DND-41 (cell line): Measurements from ENCODE around the gene ALPL.

Experiments used
- EZH2 ChIP-seq: IDR thresholded peaks from 3 replicates; pipeline ENCODE4 v1.6.1; 2012; ENCODE audit warnings: borderline replicate concordance, low read depth, mild to moderate bottlenecking, moderate library complexity, low read length, inconsistent platforms; ENCODE audit not compliant: severe bottlenecking
- TF ChIP-seq, protein P1 (sequence below): IDR thresholded peaks from 2 replicates; pipeline ENCODE4 v1.5.1; 2012; ENCODE audit warnings: borderline replicate concordance, low read length, moderate library complexity, mild to moderate bottlenecking; ENCODE audit not compliant: poor library complexity, severe bottlenecking; ENCODE audit errors: extremely low read depth

DNA sequence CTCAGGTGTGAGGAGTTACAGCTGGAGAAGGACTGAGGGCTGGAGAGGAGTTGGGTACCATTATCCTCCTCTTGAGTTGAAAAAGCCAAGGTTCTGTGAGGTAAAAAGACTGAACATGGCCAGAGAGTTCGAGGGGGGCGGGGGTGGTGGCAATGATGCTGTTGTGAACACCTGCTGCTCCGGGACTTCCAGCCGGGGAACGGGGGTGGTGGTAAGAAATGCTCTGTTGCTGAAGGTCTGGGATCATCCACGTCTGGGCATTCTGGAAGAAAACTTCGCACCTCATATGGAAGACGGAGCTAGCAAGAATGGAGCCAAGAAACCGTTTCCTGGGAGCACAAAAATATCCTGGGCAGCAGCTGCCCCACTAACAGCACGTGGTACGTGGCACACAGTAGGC, 20.1 kb upstream of the ALPL start:
- TF ChIP-seq, protein P1, sequence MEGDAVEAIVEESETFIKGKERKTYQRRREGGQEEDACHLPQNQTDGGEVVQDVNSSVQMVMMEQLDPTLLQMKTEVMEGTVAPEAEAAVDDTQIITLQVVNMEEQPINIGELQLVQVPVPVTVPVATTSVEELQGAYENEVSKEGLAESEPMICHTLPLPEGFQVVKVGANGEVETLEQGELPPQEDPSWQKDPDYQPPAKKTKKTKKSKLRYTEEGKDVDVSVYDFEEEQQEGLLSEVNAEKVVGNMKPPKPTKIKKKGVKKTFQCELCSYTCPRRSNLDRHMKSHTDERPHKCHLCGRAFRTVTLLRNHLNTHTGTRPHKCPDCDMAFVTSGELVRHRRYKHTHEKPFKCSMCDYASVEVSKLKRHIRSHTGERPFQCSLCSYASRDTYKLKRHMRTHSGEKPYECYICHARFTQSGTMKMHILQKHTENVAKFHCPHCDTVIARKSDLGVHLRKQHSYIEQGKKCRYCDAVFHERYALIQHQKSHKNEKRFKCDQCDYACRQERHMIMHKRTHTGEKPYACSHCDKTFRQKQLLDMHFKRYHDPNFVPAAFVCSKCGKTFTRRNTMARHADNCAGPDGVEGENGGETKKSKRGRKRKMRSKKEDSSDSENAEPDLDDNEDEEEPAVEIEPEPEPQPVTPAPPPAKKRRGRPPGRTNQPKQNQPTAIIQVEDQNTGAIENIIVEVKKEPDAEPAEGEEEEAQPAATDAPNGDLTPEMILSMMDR = no peak
- TF ChIP-seq EZH2 = no peak
